Upper lobe of right lung (tissue), 1 donor: ENCODE results near the gene LMLN. TPM values are rescaled to one million over a fixed set of nuclear protein-coding genes. Genes with fewer than 3 reads are reported as not detected.

ENCODE experiments used
- ATAC-seq: fragments of 200-7000 bp; cut with Tn5 transposase; one replicate; pipeline ENCODE4 v1.9.1; 2020; ENCODE audit warnings: mild to moderate bottlenecking, moderate library complexity
- DNase-seq: peaks from one replicate; pipeline ENCODE4 v3.0.0-alpha.2; 2020
- H3K27ac ChIP-seq: fragments of 200-600 bp; one replicate; pipeline ENCODE4 v1.8.0; 2022
- H3K27me3 ChIP-seq: fragments of 200-600 bp; one replicate; pipeline ENCODE4 v1.8.0; 2022; ENCODE audit warnings: mild to moderate bottlenecking
- H3K36me3 ChIP-seq: fragments of 200-600 bp; one replicate; pipeline ENCODE4 v1.8.0; 2022
- H3K4me1 ChIP-seq: fragments of 200-600 bp; one replicate; pipeline ENCODE4 v1.8.0; 2022
- H3K4me3 ChIP-seq: fragments of 200-600 bp; one replicate; pipeline ENCODE4 v1.8.0; 2022; ENCODE audit warnings: mild to moderate bottlenecking
- H3K9me3 ChIP-seq: fragments of 200-600 bp; one replicate; pipeline ENCODE4 v1.8.0; 2022
- CTCF ChIP-seq: fragments of 200-600 bp; IDR thresholded peaks from one replicate; pipeline ENCODE4 v1.8.0; 2022; ENCODE audit warnings: antibody characterized with exemption
- intact Hi-C: fragments of 100-400 bp; cut with DNase I; formaldehyde crosslinking; loops from one replicate; pipeline ENCODE4 v1.11.0; 2022
- total RNA-seq: library from RNA; stranded (reverse); fragmentation: NEBNext Ultra II Directional; extraction: Animal tissue kit (Norgen Biotek cat#: 25700); gene quantifications from one replicate; pipeline ENCODE4 v1.2.1, GENCODE V29; 2021
- donor health status: DM: no; HTN: yes; CAD: no; lungs with severe emphysema.

LMLN gene
- total RNA-seq, 1 donor from 2014 or later, result 7.3 TPM

- TF ChIP-seq CTCF, result no peak
- Histone ChIP-seq H3K9me3 (no peaks in the 10 kb centered on the region), H3K4me1 (no peaks in the 10 kb centered on the region), H3K36me3 (no peaks in the 10 kb centered on the region), H3K27ac (no peak overlapping the region), H3K27me3 (peaks cover 17% of the 10 kb centered on the region), H3K4me3 (no peak overlapping the region)
- intact Hi-C loops, result no loop called here
- ATAC-seq (no peak), DNase-seq (no peak)
Measured at GRCh38 chr3:198067416-198067815, 107.4 kb downstream of the LMLN start.

- intact Hi-C loops, result no loop called here
- H3K27me3 ChIP-seq, result peaks cover 35% of the 10 kb centered on the region
- ATAC-seq, result no peak
Measured at GRCh38 chr3:198070871-198071270, 110.9 kb downstream of the LMLN start.

GRCh38 chr3:198071602-198072287 lies 111.7 kb downstream of the LMLN start:
- H3K36me3 ChIP-seq, result no peaks in the 10 kb centered on the region
- intact Hi-C loops, result no loop called here
- ATAC-seq (no peak), DNase-seq (no peak)
- no peak for TF ChIP-seq CTCF
- H3K4me3 ChIP-seq, result no peak overlapping the region
- no peak overlapping the region for H3K27ac ChIP-seq
- H3K27me3 ChIP-seq, result peaks cover 41% of the 10 kb centered on the region
- no peaks in the 10 kb centered on the region for H3K4me1 ChIP-seq
- H3K9me3 ChIP-seq, result no peaks in the 10 kb centered on the region

More at GRCh38 chr3:198070871-198071270, 110.9 kb downstream of the LMLN start:
- Histone ChIP-seq H3K36me3 (no peaks in the 10 kb centered on the region), H3K27ac (no peak overlapping the region), H3K4me3 (no peak overlapping the region), H3K4me1 (no peaks in the 10 kb centered on the region), H3K9me3 (no peaks in the 10 kb centered on the region)
- TF ChIP-seq CTCF, result no peak
- DNase-seq, result no peak

DNA sequence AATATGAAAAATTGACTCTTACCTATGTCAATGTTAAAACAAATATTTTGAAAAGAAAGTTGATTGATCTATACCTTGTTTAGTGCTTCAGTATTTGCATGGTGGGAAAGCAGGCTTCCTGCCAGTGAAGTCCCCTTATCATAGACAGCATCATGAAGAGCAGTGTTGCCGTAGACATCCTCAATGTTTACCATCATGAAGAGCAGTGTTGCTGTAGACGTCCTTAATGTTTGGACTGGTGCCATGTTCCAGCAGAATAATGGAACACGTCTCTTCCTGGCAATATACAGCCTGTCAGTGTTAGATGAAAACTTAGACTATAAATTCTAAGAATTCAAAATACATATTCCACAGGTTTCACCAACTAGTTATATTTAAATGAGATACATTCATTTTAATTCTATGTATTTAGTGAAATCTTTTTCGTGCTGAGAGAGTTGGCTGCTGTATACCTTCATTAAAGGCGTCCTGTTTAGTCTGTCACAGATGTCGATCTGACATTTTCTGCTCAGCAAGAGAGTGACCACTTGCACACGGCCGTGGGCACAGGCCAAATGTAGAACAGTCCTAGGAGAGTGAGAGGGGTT lies 116.8 kb downstream of the LMLN start:
- no peaks in the 10 kb centered on the region for H3K36me3 ChIP-seq
- H3K27ac ChIP-seq, result no peak overlapping the region
- no peaks in the 10 kb centered on the region for H3K9me3 ChIP-seq
- H3K4me1 ChIP-seq, result no peaks in the 10 kb centered on the region
- intact Hi-C loops, result no loop called here
- DNase-seq (no peak), ATAC-seq (no peak)
- H3K27me3 ChIP-seq, result peaks cover 83% of the 10 kb centered on the region
- no peak overlapping the region for H3K4me3 ChIP-seq
- no peak for TF ChIP-seq CTCF

GRCh38 chr3:198079771-198080520 lies 119.9 kb downstream of the LMLN start:
- peak; percentile 55 for ATAC-seq
- Histone ChIP-seq H3K36me3 (no peaks in the 10 kb centered on the region), H3K9me3 (no peaks in the 10 kb centered on the region), H3K27ac (no peak overlapping the region), H3K27me3 (peaks cover 77% of the 10 kb centered on the region), H3K4me1 (no peaks in the 10 kb centered on the region), H3K4me3 (peak overlapping the region; percentile 31)
- intact Hi-C loops, result no loop called here
- DNase-seq, result no peak
- no peak for TF ChIP-seq CTCF
